Activated CD4-positive, alpha-beta T cell treated with anti-CD3 and anti-CD28 coated beads, Interleukin-2, amount 50 U/mL, for 24 hours (primary cell): ENCODE measurements around the gene INVS.
"Not testable (repeated sequence)": the region's sequence is repeated elsewhere in the genome, so short reads cannot be mapped to it uniquely, and the experiment has no call there.

ENCODE experiments used
- DNase-seq, 2 donors: peaks; one replicate each; pipeline ENCODE4 v3.0.0-alpha.2; 2020; ENCODE audit warnings: low read depth in 1 of 2, low spot score in 1 of 2

INVS gene

GRCh38 chr9:100315561-100315960, 216.5 kb downstream of the INVS start:
- no peak for DNase-seq

GRCh38 chr9:100317706-100318105, 218.7 kb downstream of the INVS start:
- no peak for DNase-seq

- DNase-seq: peak in 1 of 2 donors; percentile 9
These were observed 224.0 kb downstream of the INVS start for GRCh38 chr9:100322954-100323536.

- DNase-seq: no peak
These were observed 225.7 kb downstream of the INVS start for GRCh38 chr9:100324594-100325200.

GRCh38 chr9:100338736-100339135, 239.7 kb downstream of the INVS start:
- DNase-seq: not testable (repeated sequence)

GRCh38 chr9:100340224-100340623, 241.2 kb downstream of the INVS start:
- DNase-seq: no peak

- no peak for DNase-seq
These were observed 242.8 kb downstream of the INVS start for GRCh38 chr9:100341889-100342288.

- no peak for DNase-seq
These were observed 247.8 kb downstream of the INVS start for GRCh38 chr9:100346836-100347235.

GRCh38 chr9:100350188-100350587, 251.1 kb downstream of the INVS start:
- DNase-seq: no peak
